Endodermal cell (in vitro differentiated cells): ENCODE results near the gene PAQR9. TPM values are rescaled to one million over a fixed set of nuclear protein-coding genes. Genes with fewer than 3 reads are reported as not detected.

ENCODE experiments used
- DNase-seq: peaks from one replicate; pipeline ENCODE4 v3.0.0-alpha.2; 2017
- H3K27ac ChIP-seq: 2 replicates; pipeline ENCODE4 v1.5.1; 2013; ENCODE audit warnings: mild to moderate bottlenecking, low read depth, low read length, moderate library complexity
- H3K27me3 ChIP-seq: 2 replicates; pipeline ENCODE4 v1.6.1; 2013; ENCODE audit warnings: mild to moderate bottlenecking, low read length, moderate library complexity; ENCODE audit not compliant: insufficient read depth, control insufficient read depth, poor library complexity, severe bottlenecking
- H3K36me3 ChIP-seq: 2 replicates; pipeline ENCODE4 v1.7.0; 2013; ENCODE audit warnings: mild to moderate bottlenecking, low read length, moderate library complexity; ENCODE audit not compliant: control insufficient read depth, insufficient read depth
- H3K4me1 ChIP-seq: one replicate; pipeline ENCODE4 v1.7.0; 2013; ENCODE audit warnings: low read length; ENCODE audit not compliant: control insufficient read depth, insufficient read depth
- H3K4me3 ChIP-seq: 2 replicates; pipeline ENCODE4 v1.5.1; 2013; ENCODE audit warnings: mild to moderate bottlenecking, low read length, moderate library complexity
- H3K9ac ChIP-seq: 2 replicates; pipeline ENCODE4 v1.6.1; 2013; ENCODE audit warnings: mild to moderate bottlenecking, low read length, moderate library complexity; ENCODE audit not compliant: poor library complexity, severe bottlenecking; ENCODE audit errors: extremely low read depth
- H3K9me3 ChIP-seq: 2 replicates; pipeline ENCODE4 v1.6.1; 2013; ENCODE audit warnings: mild to moderate bottlenecking, low read length, moderate library complexity; ENCODE audit not compliant: control insufficient read depth
- H3K27ac Mint-ChIP-seq: 2 replicates; pipeline ENCODE4 v1.8.0; 2020; ENCODE audit warnings: mixed read lengths
- H3K27me3 Mint-ChIP-seq: 2 replicates; pipeline ENCODE4 v1.8.0; 2021; ENCODE audit warnings: mild to moderate bottlenecking, mixed read lengths; ENCODE audit not compliant: insufficient read depth
- H3K36me3 Mint-ChIP-seq: 2 replicates; pipeline ENCODE4 v1.8.0; 2020; ENCODE audit warnings: low read depth, mixed read lengths
- H3K4me1 Mint-ChIP-seq: 2 replicates; pipeline ENCODE4 v1.8.0; 2020; ENCODE audit warnings: mixed read lengths
- H3K4me3 Mint-ChIP-seq: 2 replicates; pipeline ENCODE4 v1.8.0; 2020; ENCODE audit warnings: mild to moderate bottlenecking, moderate library complexity, mixed read lengths
- H3K9me3 Mint-ChIP-seq: 2 replicates; pipeline ENCODE4 v1.8.0; 2020; ENCODE audit warnings: mild to moderate bottlenecking, mixed read lengths
- WGBS, 2 experiments: methylation state at CpG; one replicate each; pipeline versions ENCODE4 v1.1.5 to v1.1.7; 2013; ENCODE audit warnings: missing lambda C conversion rate in 2 of 2, mixed read lengths in 1 of 2; ENCODE audit not compliant: insufficient coverage in 1 of 2, insufficient read length in 1 of 2; 5-methylcytosine and 5-hydroxymethylcytosine counted together
- long read RNA-seq, 4 experiments: library from polyadenylated mRNA in 2 of 4; library from RNA in 1 of 4; library from capped mRNA in 1 of 4; stranded (forward) in 3 of 4; unstranded in 1 of 4; transcript quantifications; one replicate each; pipeline ENCODE4 v2.0.0, GENCODE V29; 2020 to 2021; ENCODE audit warnings: inconsistent platforms in 1 of 4
- polyA plus RNA-seq, 2 experiments: library from polyadenylated mRNA; stranded (reverse); fragments of 50-300 nt; gene quantifications; one replicate each; pipeline ENCODE4 v1.2.3, GENCODE V29; 2013
- total RNA-seq, 2 donors: library from RNA; stranded (reverse); fragmentation: NEBNext Ultra II Directional in 1 of 2; extraction: Animal tissue kit (Norgen Biotek cat#: 25700) in 1 of 2; gene quantifications; 2 replicates in 1 of 2; 3 replicates in 1 of 2; pipeline ENCODE4 v1.2.1, GENCODE V29; 2021
- TF ChIP-seq, protein P1 (sequence below): fragments of 200-600 bp; sonication (generic); conservative IDR thresholded peaks from 2 replicates; pipeline ENCODE4 v1.5.0; 2021; ENCODE audit warnings: antibody characterized with exemption, mild to moderate bottlenecking

Gene PAQR9, protein sequence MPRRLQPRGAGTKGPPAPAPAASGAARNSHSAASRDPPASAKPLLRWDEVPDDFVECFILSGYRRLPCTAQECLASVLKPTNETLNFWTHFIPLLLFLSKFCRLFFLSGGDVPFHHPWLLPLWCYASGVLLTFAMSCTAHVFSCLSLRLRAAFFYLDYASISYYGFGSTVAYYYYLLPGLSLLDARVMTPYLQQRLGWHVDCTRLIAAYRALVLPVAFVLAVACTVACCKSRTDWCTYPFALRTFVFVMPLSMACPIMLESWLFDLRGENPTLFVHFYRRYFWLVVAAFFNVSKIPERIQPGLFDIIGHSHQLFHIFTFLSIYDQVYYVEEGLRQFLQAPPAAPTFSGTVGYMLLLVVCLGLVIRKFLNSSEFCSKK
- total RNA-seq, result 10 to 100 TPM in 1 of 2 donors, 1 to 10 TPM in 1; 4.2 to 11.1 TPM
- 1.9 TPM for polyA plus RNA-seq (2013, experiment 1 of 2)
- 1.6 TPM for polyA plus RNA-seq (2013, experiment 2 of 2)
- long read RNA-seq, experiment 1, transcript PAQR9-201 (1 exons, 2,452 nt), result major isoform, 6 of 10 reads
- long read RNA-seq, experiment 1, partial matches to known transcripts, result 0 of 10 reads
- long read RNA-seq, experiment 1, other reads (novel, unspliced or antisense), result 4 of 10 reads
- long read RNA-seq, experiment 2, transcript PAQR9-201 (1 exons, 2,452 nt), result major isoform, 10 of 25 reads
- long read RNA-seq, experiment 2, partial matches to known transcripts, result 0 of 25 reads
- long read RNA-seq, experiment 2, other reads (novel, unspliced or antisense), result 15 of 25 reads
- long read RNA-seq, experiment 3, partial matches to known transcripts, result 0 of 3 reads
- long read RNA-seq, experiment 3, other reads (novel, unspliced or antisense), result 1 of 3 reads
- long read RNA-seq, experiment 4, partial matches to known transcripts, result 0 of 2 reads
- long read RNA-seq, experiment 4, other reads (novel, unspliced or antisense), result 0 of 2 reads

DNA sequence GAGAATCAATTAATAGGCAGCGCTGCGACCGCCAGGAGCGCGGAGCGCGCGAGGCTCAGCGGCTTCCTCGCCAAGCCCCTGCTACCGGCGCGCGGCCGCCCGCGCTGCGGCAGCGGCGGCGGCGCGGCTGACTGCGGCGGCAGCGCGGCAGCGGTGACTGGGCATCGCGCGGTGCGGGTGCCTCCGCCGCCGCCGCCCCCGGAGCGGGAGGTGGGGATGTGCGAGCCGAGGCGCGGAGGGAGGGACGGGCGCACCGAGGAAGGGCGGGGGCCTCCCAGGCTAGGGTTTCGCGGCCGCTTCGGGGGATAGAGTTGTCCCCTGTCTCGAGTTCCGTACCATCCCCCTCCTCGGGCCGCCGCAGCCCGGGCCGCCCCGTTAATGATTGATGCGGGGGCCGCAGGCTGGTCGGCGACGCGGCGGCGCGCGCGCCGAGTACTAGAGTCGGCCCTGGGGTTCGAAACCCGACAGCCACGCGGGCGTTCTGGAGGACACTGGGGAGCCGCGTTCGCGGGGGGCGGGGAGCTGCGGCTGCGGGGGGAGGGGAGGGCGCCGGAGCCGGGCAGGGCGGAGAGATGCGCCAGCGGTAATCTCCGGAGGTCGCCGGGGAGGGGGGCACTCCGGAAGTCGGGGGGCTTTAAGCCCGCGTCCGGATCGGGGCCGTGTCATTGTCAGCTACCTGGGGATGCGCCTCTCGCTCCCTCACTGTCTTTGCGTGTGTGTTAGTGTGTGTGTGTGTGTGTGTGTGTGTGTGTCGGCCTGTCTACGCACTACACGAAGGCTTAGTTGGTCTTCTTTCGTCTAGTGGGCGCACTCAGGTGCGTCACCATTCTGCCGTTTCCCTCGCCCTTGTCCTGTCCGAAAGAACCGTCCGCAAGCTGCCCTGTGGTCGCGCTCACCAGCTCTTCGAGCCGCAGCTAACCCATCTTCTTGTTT is at the start of gene PAQR9:
Gene PAQR9 (minus strand): TSS at position 159 of the 933 bp plus-strand sequence. CDS start 338 bp downstream, outside the sequence.
- WGBS, 2 experiments, result 0 to 2% methylated on average over 1 to 117 of the region's 117 CpGs
- Mint-ChIP-seq H3K27ac (peak within 1 kb of the TSS; percentile 64), H3K4me3 (peak within 1 kb of the TSS; percentile 75), H3K36me3 (peaks cover 5% of the 10 kb centered on the region), H3K4me1 (peaks cover 20% of the 10 kb centered on the region), H3K9me3 (peaks cover 7% of the 10 kb centered on the region), H3K27me3 (peaks cover 59% of the 10 kb centered on the region)
- TF ChIP-seq, protein P1, sequence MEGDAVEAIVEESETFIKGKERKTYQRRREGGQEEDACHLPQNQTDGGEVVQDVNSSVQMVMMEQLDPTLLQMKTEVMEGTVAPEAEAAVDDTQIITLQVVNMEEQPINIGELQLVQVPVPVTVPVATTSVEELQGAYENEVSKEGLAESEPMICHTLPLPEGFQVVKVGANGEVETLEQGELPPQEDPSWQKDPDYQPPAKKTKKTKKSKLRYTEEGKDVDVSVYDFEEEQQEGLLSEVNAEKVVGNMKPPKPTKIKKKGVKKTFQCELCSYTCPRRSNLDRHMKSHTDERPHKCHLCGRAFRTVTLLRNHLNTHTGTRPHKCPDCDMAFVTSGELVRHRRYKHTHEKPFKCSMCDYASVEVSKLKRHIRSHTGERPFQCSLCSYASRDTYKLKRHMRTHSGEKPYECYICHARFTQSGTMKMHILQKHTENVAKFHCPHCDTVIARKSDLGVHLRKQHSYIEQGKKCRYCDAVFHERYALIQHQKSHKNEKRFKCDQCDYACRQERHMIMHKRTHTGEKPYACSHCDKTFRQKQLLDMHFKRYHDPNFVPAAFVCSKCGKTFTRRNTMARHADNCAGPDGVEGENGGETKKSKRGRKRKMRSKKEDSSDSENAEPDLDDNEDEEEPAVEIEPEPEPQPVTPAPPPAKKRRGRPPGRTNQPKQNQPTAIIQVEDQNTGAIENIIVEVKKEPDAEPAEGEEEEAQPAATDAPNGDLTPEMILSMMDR, result no peak
- Histone ChIP-seq H3K4me1 (peaks cover 6% of the 10 kb centered on the region), H3K27ac (no peak within 1 kb of the TSS), H3K4me3 (peak within 1 kb of the TSS; percentile 79), H3K36me3 (no peaks in the 10 kb centered on the region), H3K9ac (peak within 1 kb of the TSS; percentile 38), H3K9me3 (no peaks in the 10 kb centered on the region), H3K27me3 (peaks cover 22% of the 10 kb centered on the region)
- DNase-seq, result peak; percentile 89

GRCh38 chr3:143011705-143012104 is 48.2 kb upstream of the PAQR9 start:
- no peak overlapping the region for H3K9ac ChIP-seq
- TF ChIP-seq, protein P1, result no peak
- H3K4me3 ChIP-seq, result peak overlapping the region; percentile 7
- Mint-ChIP-seq H3K36me3 (peaks cover 10% of the 10 kb centered on the region), H3K27ac (no peak overlapping the region), H3K27me3 (no peaks in the 10 kb centered on the region), H3K4me1 (peaks cover 11% of the 10 kb centered on the region), H3K9me3 (no peaks in the 10 kb centered on the region), H3K4me3 (no peak overlapping the region)
- no peak overlapping the region for H3K27ac ChIP-seq
- no peaks in the 10 kb centered on the region for H3K4me1 ChIP-seq
- H3K36me3 ChIP-seq, result peaks cover 50% of the 10 kb centered on the region
- no peaks in the 10 kb centered on the region for H3K27me3 ChIP-seq
- no peak for DNase-seq
- peaks cover under 1% of the 10 kb centered on the region for H3K9me3 ChIP-seq
- WGBS, 2 experiments, result 93 to 100% methylated on average over 2 to 3 of the region's 3 CpGs

- 88 to 100% methylated on average over 1 to 3 of the region's 3 CpGs for WGBS, 2 experiments
- Mint-ChIP-seq H3K36me3 (peaks cover 3% of the 10 kb centered on the region), H3K27ac (peak overlapping the region; percentile 14), H3K9me3 (no peaks in the 10 kb centered on the region), H3K4me1 (peaks cover 11% of the 10 kb centered on the region), H3K4me3 (no peak overlapping the region), H3K27me3 (no peaks in the 10 kb centered on the region)
- H3K9me3 ChIP-seq, result no peaks in the 10 kb centered on the region
- TF ChIP-seq, protein P1, result no peak
- H3K27ac ChIP-seq, result no peak overlapping the region
- DNase-seq, result no peak
- H3K9ac ChIP-seq, result no peak overlapping the region
- H3K4me1 ChIP-seq, result no peaks in the 10 kb centered on the region
- no peaks in the 10 kb centered on the region for H3K27me3 ChIP-seq
- peaks cover 33% of the 10 kb centered on the region for H3K36me3 ChIP-seq
- no peak overlapping the region for H3K4me3 ChIP-seq
Observed at GRCh38 chr3:143010024-143010423, 46.5 kb upstream of the PAQR9 start.
